GM10847 (cell line): ENCODE results near the gene ACOX3.

Source experiments
- POLR2A ChIP-seq: IDR thresholded peaks from 2 replicates; pipeline ENCODE4 v1.6.1; 2011; ENCODE audit not compliant: insufficient read length; ENCODE audit errors: extremely low read depth

Gene ACOX3

DNA sequence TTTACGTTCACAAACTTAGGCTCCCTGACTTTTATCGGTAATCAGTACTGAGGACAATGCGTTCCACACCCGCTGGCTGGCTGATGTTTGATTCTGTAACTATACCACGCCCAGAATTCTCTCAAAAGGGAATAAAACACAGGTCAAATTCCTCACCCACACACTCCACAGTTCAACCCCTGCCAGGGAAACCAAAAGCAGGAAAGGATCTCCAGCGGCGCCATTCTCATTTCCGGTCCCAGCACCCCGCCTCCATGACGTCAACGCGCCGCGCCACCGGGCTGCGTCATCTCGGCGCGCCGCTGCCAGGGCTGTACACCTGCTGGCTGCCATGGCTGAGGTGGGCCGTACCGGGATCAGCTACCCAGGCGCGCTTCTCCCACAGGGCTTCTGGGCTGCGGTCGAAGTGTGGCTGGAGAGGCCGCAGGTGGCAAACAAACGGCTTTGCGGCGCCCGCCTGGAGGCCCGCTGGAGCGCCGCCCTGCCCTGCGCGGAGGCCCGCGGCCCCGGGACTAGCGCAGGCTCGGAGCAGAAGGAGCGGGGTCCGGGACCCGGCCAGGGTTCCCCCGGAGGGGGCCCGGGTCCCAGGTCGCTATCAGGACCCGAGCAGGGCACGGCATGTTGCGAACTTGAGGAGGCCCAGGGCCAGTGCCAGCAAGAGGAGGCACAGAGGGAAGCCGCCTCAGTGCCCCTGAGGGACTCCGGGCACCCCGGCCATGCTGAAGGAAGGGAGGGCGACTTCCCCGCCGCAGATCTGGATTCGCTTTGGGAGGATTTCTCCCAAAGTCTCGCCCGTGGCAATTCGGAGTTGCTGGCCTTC, at the start of gene ACOX3, which contains the start of gene TRMT44:
ACOX3 (minus strand) TSS at position 232 of the 820 bp plus-strand sequence. CDS start 24,202 bp downstream, outside the sequence.
TRMT44 (plus strand) TSS at position 286 of the 820 bp plus-strand sequence; CDS start at position 332, 46 bp downstream.
- TF ChIP-seq POLR2A: peak; percentile 54

DNA sequence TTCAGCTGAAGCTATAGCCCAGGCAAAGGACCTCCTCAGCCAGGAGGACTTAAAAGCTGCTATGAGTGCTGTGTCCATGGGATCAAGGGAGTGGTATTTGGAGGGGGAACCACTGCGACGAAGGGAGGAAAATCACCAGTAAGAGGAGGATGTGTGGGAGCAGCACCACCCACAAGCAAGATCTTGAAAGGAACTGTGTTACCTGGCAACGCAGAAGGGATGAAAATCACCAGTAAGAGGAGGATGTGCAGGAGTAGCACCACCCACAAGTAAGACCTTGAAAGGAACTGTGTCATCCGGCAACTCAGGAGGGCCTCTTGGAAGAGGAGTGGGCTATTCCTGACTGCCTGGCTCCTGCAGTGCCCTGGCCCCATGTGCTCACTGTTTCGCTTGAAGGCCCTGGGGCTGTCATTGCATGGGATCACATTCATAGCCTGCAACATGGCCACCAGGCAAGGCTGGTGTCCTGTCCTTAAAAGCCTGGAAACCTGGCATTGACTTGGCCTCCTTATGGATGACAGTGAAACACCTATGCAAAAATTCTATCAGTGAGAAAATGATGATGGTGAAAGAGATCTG, 48.4 kb upstream of the ACOX3 start:
- TF ChIP-seq POLR2A: no peak

DNA sequence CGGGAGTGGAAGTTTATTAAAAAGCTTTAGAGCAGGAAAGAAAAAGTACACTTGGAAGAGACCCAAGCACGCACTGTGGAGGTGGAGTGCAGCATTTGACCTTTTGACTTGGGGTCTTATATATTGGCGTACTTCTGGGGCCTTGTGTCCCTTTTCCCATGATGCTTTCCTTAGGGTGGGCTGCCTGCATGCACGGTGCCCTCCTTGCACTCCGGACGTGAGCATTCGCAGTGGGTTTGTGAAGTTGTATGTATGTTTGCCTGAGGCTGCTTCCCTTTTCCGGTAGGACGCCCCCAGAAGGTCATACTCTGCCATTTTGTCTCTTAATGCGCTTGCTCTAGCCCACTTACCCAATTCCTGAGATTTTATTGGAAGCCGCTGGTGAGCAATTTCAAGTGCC, 39.7 kb upstream of the ACOX3 start:
- no peak for TF ChIP-seq POLR2A

DNA sequence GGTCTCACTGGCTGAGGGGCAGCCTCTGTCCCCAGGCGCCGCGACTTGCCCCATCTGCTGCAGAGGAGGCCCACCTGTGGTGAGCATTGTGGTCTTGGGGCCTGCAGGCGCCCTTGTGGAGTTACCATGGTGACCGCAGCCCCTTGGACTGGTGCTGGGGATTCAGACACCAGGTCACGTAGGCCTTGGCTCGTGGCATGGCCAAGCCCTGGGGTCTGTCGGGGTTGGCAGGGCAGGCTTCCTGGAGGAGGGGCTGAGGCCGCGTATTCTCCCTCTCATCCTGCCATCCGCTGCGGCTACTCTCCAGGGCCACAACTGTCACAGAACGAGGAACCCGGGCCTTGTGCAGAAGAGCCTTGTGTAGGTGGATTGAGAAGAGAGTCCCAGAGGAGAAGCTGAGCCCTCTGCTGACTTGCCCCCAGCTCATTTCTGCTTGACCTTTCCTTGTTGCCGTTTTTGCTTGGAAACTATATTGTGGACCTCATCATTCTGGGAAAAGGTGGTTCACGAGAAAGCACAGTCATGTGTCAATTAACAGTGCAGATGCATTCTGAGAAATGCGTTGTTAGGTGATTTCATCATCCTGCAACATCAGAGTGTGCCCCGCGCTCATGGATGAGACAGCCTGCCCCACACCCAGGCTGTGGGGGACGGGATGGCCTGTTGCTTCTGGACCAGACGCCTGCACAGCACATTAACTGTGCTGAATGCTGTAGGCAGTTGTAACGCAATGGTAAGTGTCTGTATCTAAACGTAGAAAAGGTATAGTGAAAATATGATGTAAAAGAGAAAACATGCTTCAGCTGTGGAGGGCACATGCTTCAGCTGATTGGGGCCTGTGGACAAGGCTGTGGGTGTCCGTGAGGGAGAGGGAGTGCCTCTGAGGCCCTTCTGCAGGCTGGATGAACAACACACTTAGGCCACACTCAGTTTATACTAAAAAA, 38.5 kb upstream of the ACOX3 start:
- no peak for TF ChIP-seq POLR2A

DNA sequence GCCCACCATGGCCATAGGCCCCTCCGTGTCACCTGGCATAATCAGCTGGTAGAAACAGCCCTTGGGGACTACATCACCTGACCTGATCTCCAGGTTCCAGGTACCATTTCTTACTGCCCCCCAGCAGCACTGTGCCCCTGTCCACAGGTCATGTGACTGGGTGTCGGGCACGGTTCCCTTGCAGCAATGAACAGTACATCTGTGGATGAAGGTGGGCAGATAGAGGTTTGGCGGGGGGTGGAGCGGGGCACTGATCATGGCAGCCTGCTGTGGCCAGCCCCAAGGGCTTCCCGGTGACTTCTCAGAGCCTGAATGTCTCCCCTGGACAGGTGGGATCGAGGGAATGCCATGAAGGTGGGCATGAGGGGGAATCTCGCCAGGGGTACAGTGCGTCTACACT, 37.8 kb upstream of the ACOX3 start:
- TF ChIP-seq POLR2A: no peak

DNA sequence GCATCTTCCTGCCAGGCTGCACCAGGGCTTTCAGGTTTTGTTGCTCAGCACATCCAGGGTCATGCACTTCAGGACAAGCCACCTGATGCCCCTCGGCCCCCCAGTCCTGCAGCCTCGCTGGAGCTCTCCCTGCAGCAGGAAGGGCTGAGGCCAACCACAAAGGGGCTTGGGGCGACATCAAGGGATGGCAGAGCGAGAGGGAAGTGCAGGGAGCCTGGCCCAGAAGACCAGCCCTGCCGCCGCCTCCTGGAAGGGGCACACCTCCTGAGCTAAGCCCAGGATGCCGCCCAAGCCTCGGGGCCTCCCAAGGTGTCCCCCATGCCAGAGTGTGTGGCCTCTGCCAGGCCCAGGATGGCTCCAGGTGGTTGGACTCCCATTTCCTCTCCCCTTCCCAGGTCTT, 37.2 kb upstream of the ACOX3 start:
- no peak for TF ChIP-seq POLR2A

DNA sequence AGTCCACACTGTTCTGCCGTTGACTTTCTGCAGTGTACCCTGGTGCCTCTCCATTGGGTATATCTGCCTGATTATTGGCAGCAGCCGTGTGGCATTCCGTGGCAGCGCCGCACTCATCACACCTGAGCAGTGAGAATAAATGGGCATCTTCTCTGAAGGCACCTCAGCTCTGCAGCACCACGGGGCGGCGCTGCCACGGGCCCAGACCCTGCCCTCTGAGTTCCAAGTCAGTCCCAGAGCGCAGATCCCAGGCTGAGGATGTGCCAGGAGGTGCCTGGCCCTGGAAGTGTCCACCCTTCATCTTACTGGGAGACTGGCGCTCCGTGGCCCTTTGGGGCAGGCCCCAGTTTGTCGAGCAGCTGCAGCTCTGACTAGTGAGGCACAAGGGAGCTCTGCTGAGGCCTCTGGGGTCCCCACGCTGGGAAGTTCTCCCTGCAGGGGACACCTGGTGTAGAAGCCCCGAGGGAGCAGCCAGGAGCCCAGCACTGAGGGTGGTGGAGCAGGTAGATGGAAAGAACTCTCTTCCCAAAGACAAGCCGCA, 36.6 kb upstream of the ACOX3 start:
- no peak for TF ChIP-seq POLR2A

DNA sequence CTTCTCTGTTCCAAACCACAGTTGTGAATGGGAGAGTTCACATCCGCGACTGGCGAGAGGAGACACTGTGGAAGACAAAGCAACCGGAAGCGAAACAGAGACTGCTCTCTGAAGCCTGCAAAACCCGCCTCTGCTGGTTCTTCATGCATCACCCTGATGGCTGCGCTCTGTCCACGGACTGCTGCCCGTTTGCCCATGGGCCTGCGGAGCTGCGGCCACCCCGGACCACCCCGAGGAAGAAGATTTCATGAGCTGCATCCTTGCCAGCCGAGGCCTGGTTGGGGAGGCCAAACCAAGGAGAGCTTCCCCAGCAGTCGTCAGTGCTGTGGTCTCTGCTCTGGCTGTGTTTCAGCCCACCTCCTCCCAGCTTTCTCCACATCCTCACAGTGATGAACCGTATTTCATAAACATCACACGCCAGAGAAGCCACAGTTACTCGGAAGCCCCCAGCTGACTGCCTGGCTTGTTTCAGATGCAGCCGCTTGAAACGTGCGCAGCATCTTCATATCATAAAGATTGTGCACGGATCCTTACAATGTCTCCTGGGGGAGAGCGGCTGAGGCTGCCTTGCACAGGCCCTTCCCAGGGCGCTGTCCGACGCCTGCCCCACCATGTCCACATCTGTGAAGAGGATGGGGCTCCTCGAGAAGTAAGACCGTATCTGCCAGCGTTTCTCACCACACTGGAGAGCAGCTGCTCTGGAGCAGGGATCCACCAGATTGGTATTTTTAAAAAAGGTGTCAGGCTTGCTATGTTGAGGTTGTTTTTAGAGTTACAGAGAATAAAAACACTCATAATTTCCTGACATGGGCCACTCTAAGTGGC, 35.4 kb upstream of the ACOX3 start:
- TF ChIP-seq POLR2A: no peak

DNA sequence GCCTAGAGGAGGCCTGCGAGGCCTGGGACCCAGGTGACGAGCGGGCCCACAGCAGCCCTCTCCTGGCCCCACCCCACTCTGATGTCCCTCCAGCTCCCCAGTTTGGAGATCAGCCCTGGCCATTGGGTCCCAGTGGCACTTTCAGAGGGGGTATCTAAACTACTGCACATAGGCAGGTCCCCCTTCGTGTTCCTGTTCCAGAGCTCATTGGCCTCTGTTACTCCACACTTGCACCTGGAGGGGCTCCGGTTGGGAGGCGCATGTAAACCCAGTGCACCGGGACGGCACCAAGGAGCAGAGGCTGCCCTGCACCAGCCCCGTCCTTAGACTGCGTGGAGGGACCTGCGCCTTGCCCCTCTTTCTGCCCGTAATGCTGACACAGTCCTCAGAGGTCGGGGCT, 34.3 kb upstream of the ACOX3 start:
- no peak for TF ChIP-seq POLR2A

DNA sequence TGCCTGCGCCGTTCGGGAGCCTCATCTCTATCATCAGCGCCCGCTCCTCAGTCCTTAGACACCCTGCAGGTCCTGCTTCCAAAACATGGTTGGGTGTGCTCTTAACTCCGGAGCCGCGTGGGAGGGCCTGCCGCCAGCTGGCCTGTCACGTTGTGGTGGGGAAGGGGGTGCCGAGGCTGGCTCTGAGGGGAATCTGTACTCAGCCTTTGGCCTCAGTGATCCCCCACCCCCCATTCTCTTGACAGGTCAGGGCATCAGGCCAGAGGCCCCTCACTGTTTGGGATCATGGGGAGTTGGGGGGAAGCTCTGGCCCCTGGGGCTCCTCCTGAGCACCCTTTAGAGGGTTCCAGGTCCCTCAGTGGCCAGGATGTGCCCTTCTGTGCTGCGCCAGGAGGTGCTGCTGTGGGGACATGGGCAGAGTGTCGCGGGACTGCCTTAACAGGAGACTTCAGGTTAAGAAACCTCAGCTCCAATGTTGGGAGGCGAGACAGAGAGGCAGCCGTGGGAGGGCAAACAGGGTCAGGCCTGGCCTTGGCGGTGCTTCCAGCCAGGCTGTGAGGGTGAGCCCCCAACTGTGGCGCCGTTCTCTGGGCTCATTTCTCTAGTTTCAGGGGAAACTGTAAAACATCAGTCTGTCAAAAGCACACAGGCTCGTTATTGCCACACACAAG, 33.5 kb upstream of the ACOX3 start:
- TF ChIP-seq POLR2A: no peak

DNA sequence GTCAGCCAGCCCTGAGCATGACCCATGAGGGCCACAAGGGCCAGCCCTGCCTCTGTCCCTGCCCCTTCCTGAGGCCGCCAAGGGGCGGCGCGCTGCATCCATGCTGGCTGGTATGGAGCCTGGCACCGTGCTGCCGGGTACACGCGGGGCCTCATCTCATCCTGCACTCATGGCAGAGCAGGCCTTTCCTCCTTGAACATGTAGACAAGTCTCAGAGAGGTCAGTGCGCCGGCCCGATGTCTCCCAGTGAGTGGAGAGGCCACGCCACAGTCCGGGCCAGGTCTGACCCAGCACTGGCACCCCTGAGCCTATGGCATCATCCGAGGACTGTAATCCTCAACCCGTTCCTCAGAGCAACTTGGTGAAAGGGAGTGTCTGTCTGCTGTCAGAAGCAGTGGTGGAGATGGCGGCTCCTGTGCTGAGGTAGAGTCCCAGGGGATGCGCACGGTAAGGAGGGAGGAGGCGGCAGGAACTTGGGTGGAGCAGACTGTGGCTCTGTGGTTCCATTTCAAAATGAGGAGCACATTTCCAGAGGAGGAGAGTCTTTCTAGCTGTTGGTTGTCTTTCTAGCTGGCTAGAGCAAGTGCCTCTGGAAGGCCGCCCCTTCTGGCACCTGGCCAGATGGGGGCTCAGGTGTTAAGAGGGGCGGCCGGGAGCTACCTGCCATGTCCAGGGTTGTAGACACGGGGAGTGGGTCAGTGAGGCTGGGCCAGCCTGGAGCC, 32.8 kb upstream of the ACOX3 start:
- no peak for TF ChIP-seq POLR2A

DNA sequence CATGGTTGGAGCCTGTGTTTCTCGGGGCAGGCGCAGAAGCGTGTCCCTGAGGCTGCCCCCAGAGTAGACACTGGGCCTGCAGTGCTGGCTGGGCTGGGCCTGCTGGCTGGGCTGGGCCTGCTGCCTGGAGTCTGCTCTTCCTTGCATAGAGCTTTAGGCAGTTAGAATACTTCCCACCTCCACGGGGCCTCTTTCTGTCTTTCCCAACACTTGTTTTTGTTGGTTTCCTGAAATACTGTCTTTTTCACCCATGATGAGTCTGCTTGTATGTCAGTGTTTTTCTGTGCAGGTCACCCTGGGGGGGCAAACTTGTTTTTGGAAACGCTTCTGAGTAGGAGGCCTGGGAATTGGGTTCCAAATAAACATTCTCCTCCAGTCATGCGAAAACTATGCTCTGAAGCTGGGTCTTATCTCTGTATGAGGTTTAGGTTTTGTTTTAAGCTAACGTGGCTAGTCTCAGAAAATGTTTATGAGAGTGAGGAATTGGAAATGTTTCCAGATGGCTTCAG, 32.2 kb upstream of the ACOX3 start:
- TF ChIP-seq POLR2A: no peak

DNA sequence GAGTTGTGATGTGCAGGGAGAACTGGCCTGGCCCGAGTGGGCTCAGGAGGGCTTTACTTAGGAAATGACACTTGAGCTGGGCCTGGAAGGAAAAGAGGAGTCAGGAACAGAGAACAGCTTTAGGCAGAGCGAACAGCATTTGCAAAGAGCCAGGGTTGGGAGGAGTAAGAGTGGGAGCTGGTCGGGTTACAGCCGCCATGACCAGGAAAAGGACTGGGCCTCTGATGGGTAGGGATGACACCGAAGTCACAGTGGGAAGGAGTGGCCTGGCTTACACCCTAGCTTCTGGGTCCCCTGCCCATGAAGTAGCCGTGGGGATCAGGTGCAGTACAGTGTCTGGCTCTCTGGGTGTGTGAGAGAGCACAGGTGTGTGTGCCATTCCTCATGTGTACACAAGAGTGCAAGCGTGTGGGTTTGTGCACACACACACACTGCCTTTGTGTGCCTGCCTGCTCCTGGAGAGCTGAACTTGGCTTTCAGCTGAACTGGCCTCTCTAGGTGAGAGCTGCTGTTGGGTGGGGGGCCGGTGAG, 31.7 kb upstream of the ACOX3 start:
- no peak for TF ChIP-seq POLR2A
